ENCODE results near the gene BCOR.

- TF ChIP-seq TCF7L2 (IDR thresholded peaks at IDR 0.05; ENCODE audit: low read depth, low read length) (no peak), POLR2AphosphoS5 (IDR thresholded peaks at IDR 0.05; ENCODE audit: low read depth, low read length) (no peak), CTCF (IDR thresholded peaks at IDR 0.05) (no peak), SIN3A (IDR thresholded peaks at IDR 0.05; ENCODE audit: borderline replicate concordance, insufficient read depth, low read depth, low read length) (no peak)
- TF ChIP-seq, protein P1, sequence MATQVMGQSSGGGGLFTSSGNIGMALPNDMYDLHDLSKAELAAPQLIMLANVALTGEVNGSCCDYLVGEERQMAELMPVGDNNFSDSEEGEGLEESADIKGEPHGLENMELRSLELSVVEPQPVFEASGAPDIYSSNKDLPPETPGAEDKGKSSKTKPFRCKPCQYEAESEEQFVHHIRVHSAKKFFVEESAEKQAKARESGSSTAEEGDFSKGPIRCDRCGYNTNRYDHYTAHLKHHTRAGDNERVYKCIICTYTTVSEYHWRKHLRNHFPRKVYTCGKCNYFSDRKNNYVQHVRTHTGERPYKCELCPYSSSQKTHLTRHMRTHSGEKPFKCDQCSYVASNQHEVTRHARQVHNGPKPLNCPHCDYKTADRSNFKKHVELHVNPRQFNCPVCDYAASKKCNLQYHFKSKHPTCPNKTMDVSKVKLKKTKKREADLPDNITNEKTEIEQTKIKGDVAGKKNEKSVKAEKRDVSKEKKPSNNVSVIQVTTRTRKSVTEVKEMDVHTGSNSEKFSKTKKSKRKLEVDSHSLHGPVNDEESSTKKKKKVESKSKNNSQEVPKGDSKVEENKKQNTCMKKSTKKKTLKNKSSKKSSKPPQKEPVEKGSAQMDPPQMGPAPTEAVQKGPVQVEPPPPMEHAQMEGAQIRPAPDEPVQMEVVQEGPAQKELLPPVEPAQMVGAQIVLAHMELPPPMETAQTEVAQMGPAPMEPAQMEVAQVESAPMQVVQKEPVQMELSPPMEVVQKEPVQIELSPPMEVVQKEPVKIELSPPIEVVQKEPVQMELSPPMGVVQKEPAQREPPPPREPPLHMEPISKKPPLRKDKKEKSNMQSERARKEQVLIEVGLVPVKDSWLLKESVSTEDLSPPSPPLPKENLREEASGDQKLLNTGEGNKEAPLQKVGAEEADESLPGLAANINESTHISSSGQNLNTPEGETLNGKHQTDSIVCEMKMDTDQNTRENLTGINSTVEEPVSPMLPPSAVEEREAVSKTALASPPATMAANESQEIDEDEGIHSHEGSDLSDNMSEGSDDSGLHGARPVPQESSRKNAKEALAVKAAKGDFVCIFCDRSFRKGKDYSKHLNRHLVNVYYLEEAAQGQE (IDR thresholded peaks at IDR 0.05; ENCODE audit: insufficient read depth in 1 of 2, low read depth in 2 of 2, low read length in 1 of 2), result no peak
These were observed 46.8 kb upstream of the BCOR start for GRCh38 chrX:40144576-40144975.
